Stimulated activated naive CD8-positive, alpha-beta T cell treated with anti-CD3 and anti-CD28 coated beads, Interleukin-15, Interleukin-2, amounts not matched to agents 100 U/mL and 50 U/mL, for 24 hours (primary cell): Measurements from ENCODE around the gene MAMDC2.
A peak's percentile ranks its signal among the peaks of the same experiment; 100 is the strongest.

Experiments used
- ATAC-seq: fragments of 150-1000 bp; cut with Tn5 transposase; one replicate; pipeline ENCODE4 v1.10.0; 2021
- DNase-seq: peaks from one replicate; pipeline ENCODE4 v3.0.0; 2021

MAMDC2 gene

DNA sequence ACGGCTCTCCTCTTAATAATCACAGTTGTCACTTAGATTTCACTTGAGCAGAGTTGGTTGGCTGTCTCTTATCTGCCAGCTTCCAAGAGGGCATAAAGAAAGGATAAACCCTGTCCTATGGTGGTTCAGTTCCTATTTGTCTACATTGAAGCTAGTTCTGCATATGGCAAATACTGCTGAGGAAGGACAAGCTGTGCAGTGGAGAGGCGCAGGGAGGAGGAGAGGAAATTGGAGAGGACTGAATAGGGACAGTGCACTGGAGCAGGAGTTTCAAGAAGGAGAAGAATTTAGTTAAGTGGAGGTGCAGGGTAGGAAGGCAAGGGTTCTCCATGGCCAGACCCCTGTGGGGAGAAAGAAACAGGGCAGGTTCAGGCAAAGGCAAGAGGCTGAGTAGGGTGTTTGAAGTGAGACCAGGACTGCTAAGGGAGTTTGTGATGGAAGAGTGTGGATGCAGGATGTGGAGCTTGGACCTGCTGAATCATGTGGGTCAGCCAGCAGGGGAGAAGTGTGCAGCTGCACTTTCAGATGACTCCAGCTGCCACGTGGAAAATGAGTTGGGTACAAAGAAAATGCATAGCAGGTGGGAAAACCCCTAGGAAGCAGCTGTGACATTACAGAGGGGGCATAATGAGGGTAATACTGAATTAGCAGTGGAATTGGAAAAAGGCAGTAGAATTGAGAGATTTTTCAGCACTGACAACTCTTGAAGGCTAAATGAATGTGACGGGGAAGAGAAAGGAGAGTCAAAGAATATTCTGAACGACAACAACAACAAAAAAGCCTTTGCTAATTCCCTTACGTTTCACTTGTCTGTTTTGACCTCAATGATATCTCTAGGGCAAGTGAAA, 66.8 kb downstream of the MAMDC2 start:
- ATAC-seq (peak; percentile 41), DNase-seq (peak; percentile 5)

GRCh38 chr9:70111042-70111602, 67.5 kb downstream of the MAMDC2 start:
- ATAC-seq: peak; percentile 64
- peak; percentile 71 for DNase-seq

- DNase-seq: no peak
- ATAC-seq: no peak
Measured at GRCh38 chr9:70111641-70112236, 68.1 kb downstream of the MAMDC2 start.

GRCh38 chr9:70112981-70113380, 69.3 kb downstream of the MAMDC2 start:
- DNase-seq (no peak), ATAC-seq (no peak)

DNA sequence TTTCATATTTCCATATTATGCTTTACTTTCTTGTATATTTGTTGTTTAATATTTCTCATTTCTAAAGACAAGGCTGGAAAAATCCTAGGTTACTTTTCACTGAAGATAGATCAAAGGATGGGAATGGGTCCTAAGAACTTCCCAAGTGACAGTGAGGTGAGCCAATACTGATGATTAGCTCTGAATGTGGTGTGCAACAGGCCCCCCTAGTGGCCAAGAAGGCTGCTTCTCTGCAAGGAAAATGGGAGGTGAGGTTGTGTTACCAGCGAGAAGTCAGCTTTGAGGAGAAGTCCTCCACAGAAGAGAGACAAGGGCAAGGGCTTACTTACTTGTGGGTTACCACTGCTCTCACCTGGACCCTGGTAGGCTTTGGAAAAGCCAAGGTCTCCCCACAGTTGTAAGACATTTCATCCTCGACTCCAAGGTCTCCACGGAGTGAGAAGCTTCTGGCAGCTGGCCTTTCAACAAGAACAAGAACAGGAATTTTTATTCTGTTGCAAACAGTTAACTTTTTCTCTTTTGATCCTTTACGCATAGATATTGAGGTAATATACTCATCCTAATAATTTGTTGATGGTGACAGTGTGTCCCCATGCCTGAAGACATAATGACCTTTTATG, 69.9 kb downstream of the MAMDC2 start:
- ATAC-seq: no peak
- peak; percentile 17 for DNase-seq

DNA sequence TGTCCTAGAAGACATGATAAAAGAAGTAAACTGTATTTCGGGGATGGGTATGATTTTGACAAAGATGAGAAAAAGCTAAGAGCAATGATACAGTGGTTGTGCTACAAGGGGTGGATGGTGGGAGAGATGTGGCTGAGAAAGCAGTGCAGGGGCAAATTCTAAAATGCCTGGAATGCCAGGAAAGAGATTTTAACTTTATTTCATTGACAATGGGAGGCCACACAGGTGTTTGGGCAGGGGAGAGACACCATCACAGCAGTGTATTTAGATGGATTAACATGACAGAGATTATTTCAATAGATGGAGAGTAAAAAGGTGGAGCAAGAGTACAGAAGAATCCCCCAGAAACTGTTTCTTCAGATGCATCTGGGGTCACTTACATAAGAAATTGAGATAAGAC, 71.2 kb downstream of the MAMDC2 start:
- DNase-seq: no peak
- no peak for ATAC-seq

- ATAC-seq: no peak
- no peak for DNase-seq
Measured at GRCh38 chr9:70117835-70118319, 74.2 kb downstream of the MAMDC2 start.

DNA sequence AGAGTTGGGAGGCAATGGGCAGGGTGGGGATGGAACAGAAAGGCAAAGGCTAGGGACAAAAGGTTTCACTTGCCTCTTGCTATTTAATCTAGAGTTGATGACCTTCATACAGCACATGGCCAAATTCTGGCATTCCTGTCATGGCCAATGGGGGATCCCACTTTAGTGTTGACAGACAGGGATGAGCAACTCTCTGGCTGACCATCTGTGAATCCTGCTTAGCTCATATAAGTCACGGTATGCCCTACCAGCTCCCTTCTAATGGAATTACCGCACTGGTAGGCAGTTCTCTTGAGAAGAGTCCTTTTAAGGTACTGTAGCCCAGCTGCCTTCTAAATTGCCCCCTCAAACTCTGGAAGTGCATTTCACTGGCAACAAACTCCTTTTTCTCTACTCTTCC, 76.1 kb downstream of the MAMDC2 start:
- ATAC-seq: no peak
- no peak for DNase-seq

GRCh38 chr9:70120834-70121510, 77.3 kb downstream of the MAMDC2 start:
- peak; percentile 4 for DNase-seq

GRCh38 chr9:70121818-70122436, 78.3 kb downstream of the MAMDC2 start:
- ATAC-seq (no peak), DNase-seq (no peak)

More at GRCh38 chr9:70120834-70121510, 77.3 kb downstream of the MAMDC2 start:
- ATAC-seq: peak; percentile 55

GRCh38 chr9:70123695-70124094, 80.0 kb downstream of the MAMDC2 start:
- DNase-seq (no peak), ATAC-seq (no peak)

DNA sequence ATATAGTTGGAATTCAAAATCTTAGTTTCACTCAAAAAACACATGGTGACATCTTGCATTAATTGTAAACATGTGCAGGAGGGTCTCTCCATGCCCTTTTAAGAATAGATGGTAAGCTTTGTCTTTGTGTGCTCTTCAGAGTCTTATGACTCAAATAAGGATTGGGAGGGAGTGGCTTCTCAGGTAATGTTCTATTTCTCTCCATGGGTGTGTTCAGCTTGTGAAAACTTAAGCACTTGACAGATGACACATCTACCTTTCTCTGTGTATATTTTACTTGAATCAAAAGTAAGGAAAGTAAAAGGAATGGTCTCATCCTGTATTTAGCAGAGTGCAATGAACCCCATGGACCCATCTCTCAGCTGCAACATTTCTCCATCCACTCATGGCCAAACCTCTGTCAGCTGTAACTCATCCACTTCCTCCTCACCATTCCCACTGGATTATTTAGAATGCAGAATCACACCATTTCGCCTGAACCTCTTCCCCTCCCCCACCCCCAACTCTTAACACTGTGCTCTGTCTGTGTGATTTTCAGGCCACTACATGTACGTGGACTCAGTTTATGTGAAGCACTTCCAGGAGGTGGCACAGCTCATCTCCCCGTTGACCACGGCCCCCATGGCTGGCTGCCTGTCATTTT, 82.1 kb downstream of the MAMDC2 start:
- ATAC-seq (no peak), DNase-seq (no peak)

DNA sequence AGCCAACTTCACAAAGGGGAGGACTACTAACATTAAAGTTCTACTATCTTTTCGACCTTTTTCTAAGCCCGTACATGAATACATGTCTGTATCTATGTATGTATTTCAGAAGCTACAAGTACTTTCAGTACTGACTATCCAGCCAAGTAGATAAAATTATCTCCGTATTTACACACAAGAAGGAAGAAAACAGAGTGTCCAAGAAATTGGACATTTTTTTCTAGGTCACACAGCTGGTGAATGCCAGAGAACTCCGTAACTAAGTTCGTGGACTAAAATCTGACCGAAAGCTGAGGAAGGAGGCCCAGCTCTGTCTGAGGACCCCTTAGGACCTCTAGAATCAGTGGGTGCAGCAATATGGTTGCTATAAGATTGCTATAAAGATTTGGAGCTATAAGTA, 83.4 kb downstream of the MAMDC2 start:
- no peak for ATAC-seq
- no peak for DNase-seq

- no peak for DNase-seq
- ATAC-seq: no peak
Measured at GRCh38 chr9:70127540-70128416, 84.1 kb downstream of the MAMDC2 start.

DNA sequence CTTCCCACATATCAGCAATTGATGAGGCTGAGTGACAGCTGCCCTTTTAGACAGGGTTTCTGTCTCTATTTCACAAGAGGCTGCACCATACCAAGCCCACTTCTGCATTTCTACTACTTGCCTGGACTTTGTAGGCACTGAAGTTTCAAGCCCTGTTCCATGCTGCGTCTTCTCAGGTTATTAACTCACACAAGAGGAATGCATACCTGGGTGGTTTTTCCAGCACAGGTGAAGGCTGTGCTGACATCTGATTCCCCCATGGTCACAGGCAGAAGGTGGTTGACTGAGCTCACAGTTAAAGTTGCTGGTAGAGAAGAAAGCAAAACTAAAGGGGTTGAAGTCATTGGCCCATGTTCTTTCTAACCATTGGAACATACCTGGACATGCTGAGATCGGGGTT, 86.6 kb downstream of the MAMDC2 start:
- no peak for ATAC-seq
- DNase-seq: no peak

DNA sequence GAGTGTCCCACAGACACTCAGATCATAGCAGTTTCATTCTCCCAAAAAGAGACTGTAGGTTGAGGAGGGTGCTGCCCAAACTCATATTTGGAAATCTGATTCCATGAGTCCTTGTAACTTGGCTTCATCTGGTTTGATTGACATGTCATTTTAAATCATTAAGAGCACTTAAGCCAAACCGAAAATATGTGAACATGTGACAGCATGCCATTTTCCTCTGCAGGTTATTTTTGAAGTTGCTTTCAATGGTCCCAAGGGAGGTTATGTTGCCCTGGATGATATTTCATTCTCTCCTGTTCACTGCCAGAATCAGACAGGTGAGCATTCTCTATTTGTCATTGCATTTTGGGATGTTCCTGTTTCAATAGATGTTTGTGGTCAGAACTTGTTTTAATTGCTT, 87.6 kb downstream of the MAMDC2 start:
- DNase-seq: no peak
- ATAC-seq: no peak

GRCh38 chr9:70133253-70134208, 89.9 kb downstream of the MAMDC2 start:
- ATAC-seq (no peak), DNase-seq (no peak)

DNA sequence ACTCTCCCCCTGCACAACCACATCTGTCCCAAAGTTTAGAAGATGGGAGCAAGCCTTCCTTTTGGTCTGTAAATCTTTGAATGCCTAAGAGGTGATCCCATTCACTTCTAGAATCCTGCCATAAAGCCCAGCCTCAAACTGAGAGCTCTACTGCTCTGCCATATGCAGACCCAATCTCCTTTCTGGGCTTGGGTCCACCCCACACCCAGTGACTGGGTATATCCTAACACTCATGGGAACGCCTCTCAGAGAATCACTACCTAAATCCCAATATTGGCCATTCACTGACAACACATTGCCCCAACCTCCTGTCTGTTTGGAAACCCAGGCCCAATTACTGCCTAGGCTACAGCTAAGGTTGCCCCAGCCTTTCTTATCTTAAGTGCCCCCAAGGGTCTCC, 90.7 kb downstream of the MAMDC2 start:
- no peak for ATAC-seq
- DNase-seq: no peak

GRCh38 chr9:70135176-70135575, 91.5 kb downstream of the MAMDC2 start:
- DNase-seq: no peak
- ATAC-seq: no peak
